ENCODE measurements around the gene FAM3B.

DNA sequence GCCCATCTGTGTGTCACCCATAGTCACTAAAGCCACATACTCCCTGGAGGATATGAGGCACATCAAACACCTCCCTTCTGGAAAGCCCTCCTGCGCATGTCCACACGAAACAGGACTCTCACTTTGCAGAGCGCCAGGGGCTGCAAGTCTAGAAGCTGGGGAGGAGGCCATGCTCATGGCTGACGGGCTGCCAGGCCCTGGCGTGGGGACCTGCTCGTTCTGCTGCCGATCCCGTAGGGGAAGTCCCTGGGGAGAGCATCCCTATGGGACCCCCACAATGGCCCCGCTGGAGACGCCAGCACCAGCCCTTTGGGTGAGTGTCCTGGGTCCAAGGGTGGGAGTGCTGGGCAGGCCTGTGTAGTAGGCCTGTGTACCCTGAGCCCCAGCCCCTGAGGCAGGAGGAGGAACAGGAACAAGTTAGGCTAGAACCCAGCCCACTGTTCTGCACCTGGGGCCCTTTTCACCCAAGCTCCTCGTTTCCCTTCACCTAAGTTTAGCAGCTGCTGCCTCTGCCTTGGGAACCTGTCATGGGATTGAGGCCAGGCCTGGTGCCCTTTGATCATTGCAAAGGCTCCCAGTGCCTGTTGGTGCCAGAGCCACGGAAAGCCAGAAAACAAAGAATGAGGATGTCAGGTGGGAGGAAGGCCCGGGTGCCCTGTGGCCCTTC, 9.9 kb downstream of the FAM3B start:
- TF ChIP-seq EZH2 (IDR thresholded peaks at IDR 0.05; ENCODE audit: insufficient read depth, poor library complexity, severe bottlenecking) (no peak), EZH2phosphoT487 (IDR thresholded peaks at IDR 0.05; ENCODE audit: insufficient read depth, low read depth) (no peak)

Measured in GM23248 (cell line).